ENCODE data around the gene RAD51B.
"Not testable (repeated sequence)": the region's sequence is repeated elsewhere in the genome, so short reads cannot be mapped to it uniquely, and the experiment has no call there.

Gene RAD51B

GRCh38 chr14:68286667-68287066 is 467.1 kb downstream of the RAD51B start:
- TF ChIP-seq, protein P1, sequence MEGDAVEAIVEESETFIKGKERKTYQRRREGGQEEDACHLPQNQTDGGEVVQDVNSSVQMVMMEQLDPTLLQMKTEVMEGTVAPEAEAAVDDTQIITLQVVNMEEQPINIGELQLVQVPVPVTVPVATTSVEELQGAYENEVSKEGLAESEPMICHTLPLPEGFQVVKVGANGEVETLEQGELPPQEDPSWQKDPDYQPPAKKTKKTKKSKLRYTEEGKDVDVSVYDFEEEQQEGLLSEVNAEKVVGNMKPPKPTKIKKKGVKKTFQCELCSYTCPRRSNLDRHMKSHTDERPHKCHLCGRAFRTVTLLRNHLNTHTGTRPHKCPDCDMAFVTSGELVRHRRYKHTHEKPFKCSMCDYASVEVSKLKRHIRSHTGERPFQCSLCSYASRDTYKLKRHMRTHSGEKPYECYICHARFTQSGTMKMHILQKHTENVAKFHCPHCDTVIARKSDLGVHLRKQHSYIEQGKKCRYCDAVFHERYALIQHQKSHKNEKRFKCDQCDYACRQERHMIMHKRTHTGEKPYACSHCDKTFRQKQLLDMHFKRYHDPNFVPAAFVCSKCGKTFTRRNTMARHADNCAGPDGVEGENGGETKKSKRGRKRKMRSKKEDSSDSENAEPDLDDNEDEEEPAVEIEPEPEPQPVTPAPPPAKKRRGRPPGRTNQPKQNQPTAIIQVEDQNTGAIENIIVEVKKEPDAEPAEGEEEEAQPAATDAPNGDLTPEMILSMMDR (IDR thresholded peaks at IDR 0.05; ENCODE audit: low read depth, low read length, missing control alignments), result no peak
- H3K27ac ChIP-seq, result no peak overlapping the region
- no peak for DNase-seq
- H3K36me3 ChIP-seq (replicated peaks), result no peaks in the 10 kb centered on the region
- no peak overlapping the region for H3K4me3 ChIP-seq (ENCODE audit: low read depth, low read length)
- H3K27me3 ChIP-seq (replicated peaks), result no peaks in the 10 kb centered on the region
- in situ Hi-C loops (cut with HindIII; ENCODE audit: low pct_ligation_motif_present, low sequenced_read_pairs), result no loop called here

DNA sequence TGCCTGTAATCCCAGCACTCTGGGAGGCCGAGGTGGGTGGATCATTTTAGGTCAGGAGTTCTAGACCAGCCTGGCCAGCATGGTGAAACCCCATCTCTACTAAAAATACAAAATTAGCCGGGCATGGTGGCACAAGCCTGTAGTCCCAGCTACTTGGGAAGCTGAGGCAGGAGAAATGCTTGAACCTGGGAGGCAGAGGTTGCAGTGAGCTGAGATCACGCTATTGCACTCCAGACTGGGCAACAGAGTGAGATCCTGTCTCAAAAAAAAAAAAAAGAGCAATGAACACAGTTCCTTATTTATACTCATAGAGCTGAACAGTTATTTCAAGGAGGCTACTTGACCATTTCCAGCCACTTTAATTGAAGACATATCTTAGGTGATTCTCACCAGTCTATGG is 469.9 kb downstream of the RAD51B start:
- H3K4me3 ChIP-seq (ENCODE audit: low read depth, low read length), result not testable (repeated sequence)

DNA sequence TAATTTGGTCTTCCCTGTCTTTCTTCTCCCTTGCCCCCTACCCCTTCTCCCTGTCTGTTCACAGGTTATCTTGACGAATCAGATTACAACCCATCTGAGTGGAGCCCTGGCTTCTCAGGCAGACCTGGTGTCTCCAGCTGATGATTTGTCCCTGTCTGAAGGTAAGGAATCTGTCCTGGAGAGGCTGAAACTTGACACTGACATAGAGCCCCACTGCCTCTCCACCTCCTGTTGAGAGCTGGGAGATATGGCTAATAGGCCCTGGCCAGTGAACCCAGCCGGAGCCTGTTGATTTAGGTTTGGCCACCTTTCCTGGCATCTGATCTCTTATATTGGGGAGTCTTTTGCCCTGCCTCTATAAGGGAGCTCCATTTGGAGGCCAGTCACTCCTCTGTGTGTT is 472.2 kb downstream of the RAD51B start:
- in situ Hi-C loops (cut with HindIII; ENCODE audit: low pct_ligation_motif_present, low sequenced_read_pairs), result no loop called here
- TF ChIP-seq, protein P1 (IDR thresholded peaks at IDR 0.05; ENCODE audit: low read depth, low read length, missing control alignments), result no peak

More for the DNA sequence above, 469.9 kb downstream of the RAD51B start:
- H3K27ac ChIP-seq; H3K27me3 ChIP-seq (replicated peaks); DNase-seq; in situ Hi-C loops (cut with HindIII; ENCODE audit: low pct_ligation_motif_present, low sequenced_read_pairs); H3K36me3 ChIP-seq (replicated peaks): not testable (repeated sequence)

DNA sequence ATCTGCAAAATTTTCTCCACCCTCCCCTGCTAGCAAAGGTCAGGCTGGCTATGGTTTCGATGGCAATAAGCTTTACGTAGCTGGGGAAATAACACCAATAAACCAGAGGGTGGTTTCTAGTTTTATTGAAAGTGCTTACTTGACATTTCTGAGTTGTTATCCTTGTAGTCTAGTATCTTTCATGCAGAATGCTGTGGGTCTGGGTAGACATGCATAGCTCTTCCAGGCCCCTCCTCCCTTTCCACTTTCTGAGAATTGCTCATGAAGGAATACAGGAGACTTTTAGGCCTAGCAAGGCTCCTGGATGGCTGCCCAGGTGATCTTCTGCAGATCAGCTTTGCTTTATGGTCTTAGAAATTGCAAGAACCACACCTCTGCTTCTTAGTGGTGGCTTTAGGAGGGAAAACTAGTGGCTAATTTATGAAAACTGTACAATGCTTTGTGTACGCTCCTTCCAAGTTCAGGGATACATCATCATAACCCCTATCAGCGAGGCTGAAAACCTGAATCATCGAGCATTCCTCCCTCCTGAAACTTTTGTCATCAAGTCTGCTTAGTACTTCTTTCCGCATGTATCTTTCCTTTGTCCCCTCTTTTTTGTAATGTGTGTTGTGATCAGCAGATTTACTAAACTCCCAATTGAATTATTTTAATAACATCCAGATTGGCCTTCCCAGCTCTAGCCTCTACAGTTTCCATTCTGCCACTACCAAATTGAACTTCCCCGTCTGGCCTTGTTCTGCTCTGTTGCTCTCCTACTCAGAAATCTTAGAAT is 473.0 kb downstream of the RAD51B start:
- no peaks in the 10 kb centered on the region for H3K36me3 ChIP-seq (replicated peaks)
- in situ Hi-C loops (cut with HindIII; ENCODE audit: low pct_ligation_motif_present, low sequenced_read_pairs), result no loop called here
- no peak overlapping the region for H3K4me3 ChIP-seq (ENCODE audit: low read depth, low read length)
- DNase-seq, result no peak
- H3K27ac ChIP-seq, result no peak overlapping the region
- TF ChIP-seq, protein P1 (IDR thresholded peaks at IDR 0.05; ENCODE audit: low read depth, low read length, missing control alignments), result no peak
- H3K27me3 ChIP-seq (replicated peaks), result no peaks in the 10 kb centered on the region

More for the DNA sequence above, 472.2 kb downstream of the RAD51B start:
- Histone ChIP-seq H3K36me3 (replicated peaks) (no peaks in the 10 kb centered on the region), H3K27ac (no peak overlapping the region), H3K4me3 (ENCODE audit: low read depth, low read length) (no peak overlapping the region), H3K27me3 (replicated peaks) (no peaks in the 10 kb centered on the region)
- no peak for DNase-seq

GRCh38 chr14:68293404-68293803 is 473.8 kb downstream of the RAD51B start:
- H3K27me3 ChIP-seq (replicated peaks), result no peaks in the 10 kb centered on the region
- TF ChIP-seq, protein P1 (IDR thresholded peaks at IDR 0.05; ENCODE audit: low read depth, low read length, missing control alignments), result no peak
- no peak for DNase-seq
- in situ Hi-C loops (cut with HindIII; ENCODE audit: low pct_ligation_motif_present, low sequenced_read_pairs), result no loop called here
- no peak overlapping the region for H3K4me3 ChIP-seq (ENCODE audit: low read depth, low read length)
- H3K36me3 ChIP-seq (replicated peaks), result no peaks in the 10 kb centered on the region
- no peak overlapping the region for H3K27ac ChIP-seq

DNA sequence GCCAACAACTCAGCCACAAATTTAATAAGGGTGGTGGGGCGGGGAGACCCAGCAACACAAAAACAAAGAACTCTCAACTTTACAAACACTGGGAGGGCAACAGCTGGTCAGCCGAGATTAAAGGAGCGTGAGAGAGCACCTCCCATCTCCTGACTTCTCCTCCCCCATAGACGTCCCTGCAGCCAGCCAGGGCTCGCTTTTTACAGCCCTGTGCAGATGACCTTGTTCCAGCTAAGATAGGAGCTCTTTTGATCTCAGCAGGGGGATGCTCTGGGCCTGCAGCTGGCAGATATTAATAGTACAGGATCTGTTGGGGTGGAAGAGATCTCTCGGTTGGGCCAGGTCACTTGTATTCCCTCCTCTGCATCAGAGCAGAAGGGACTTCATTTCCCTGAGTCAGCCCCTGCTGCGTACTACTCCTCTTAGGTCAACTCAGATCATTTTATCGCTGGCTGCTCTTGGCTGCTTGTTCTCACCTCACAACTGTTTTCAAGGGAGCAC is 475.8 kb downstream of the RAD51B start:
- no peaks in the 10 kb centered on the region for H3K36me3 ChIP-seq (replicated peaks)

More for the DNA sequence above, 475.8 kb downstream of the RAD51B start:
- Histone ChIP-seq H3K27ac (no peak overlapping the region), H3K27me3 (replicated peaks) (no peaks in the 10 kb centered on the region), H3K4me3 (ENCODE audit: low read depth, low read length) (no peak overlapping the region)
- DNase-seq, result no peak
- TF ChIP-seq, protein P1 (IDR thresholded peaks at IDR 0.05; ENCODE audit: low read depth, low read length, missing control alignments), result no peak
- in situ Hi-C loops (cut with HindIII; ENCODE audit: low pct_ligation_motif_present, low sequenced_read_pairs), result no loop called here
